ENCODE results near the gene BIN1.

GRCh38 chr2:127155947-127156346 lies 49.0 kb upstream of the BIN1 start:
- TF ChIP-seq EZH2 (IDR thresholded peaks at IDR 0.05; ENCODE audit: borderline replicate concordance, insufficient read depth, low read depth, low read length, poor library complexity, severe bottlenecking) = no peak
- TF ChIP-seq CTCF (IDR thresholded peaks at IDR 0.05) = no peak
